K562 (cell line): ENCODE data around the gene GALNT18. TPM values are rescaled to one million over a fixed set of nuclear protein-coding genes. Genes with fewer than 3 reads are reported as not detected.
A peak's percentile ranks its signal among the peaks of the same experiment; 100 is the strongest.

ENCODE experiments used
- ATAC-seq: fragments of 200-7000 bp; cut with Tn5 transposase; 3 replicates; pipeline ENCODE4 v1.9.1; 2020; ENCODE audit warnings: moderate library complexity
- BruUV-seq: library from RNA; stranded (reverse); fragments of 400-500 nt; replicated peaks from 2 replicates; lab custom pipeline; 2021; lab: Mats Ljungman, UMichigan
- CTCF ChIA-PET: fragments of 300-600 bp; formaldehyde crosslinking; extraction: SDS; loops from one replicate; lab custom pipeline; 2021; ENCODE audit warnings: low intra/inter-chr PET ratio; lab: Yijun Ruan, JAX
- POLR2A ChIA-PET: fragments of 300-600, 350-650 bp; sonication (Branson Sonifier 250); formaldehyde crosslinking; extraction: SDS; loops from one replicate; lab custom pipeline; 2021; ENCODE audit warnings: antibody characterized with exemption, inconsistent platforms; lab: Yijun Ruan, JAX
- DNase-seq, 4 experiments: peaks; one replicate each; pipeline versions ENCODE4 v3.0.0 to v3.0.0-alpha.2; 2011 to 2018; ENCODE audit warnings: low spot score in 3 of 4, mixed read lengths in 3 of 4; ENCODE audit errors: extremely low read depth in 1 of 4
- FAIRE-seq: peaks from 2 replicates; lab custom pipeline; 2011; peaks lifted over from hg19 to GRCh38; lab: Jason Lieb, UNC
- H2AFZ ChIP-seq: 2 replicates; pipeline ENCODE4 v1.6.0; 2011; ENCODE audit warnings: low read depth, low read length, control low read depth, inconsistent platforms
- H3K27ac ChIP-seq: fragments of 200-600 bp; 3 replicates; pipeline ENCODE4 v1.8.0; 2011; ENCODE audit warnings: low read depth, mild to moderate bottlenecking, control low read depth, inconsistent platforms, low read length, moderate library complexity, mixed read lengths; ENCODE audit errors: extremely low read depth
- H3K27me3 ChIP-seq, 2 experiments: fragments of 300-600 bp in 1 of 2; 2 replicates in 1 of 2; 3 replicates in 1 of 2; pipeline versions ENCODE4 v1.6.0 to v1.8.0; 2011; ENCODE audit warnings: inconsistent platforms in 2 of 2, low read length in 2 of 2, mild to moderate bottlenecking in 1 of 2, mixed read lengths in 1 of 2, moderate library complexity in 1 of 2; ENCODE audit not compliant: control insufficient read depth in 2 of 2, insufficient read depth in 2 of 2
- H3K36me3 ChIP-seq: fragments of 300-600 bp; 3 replicates; pipeline ENCODE4 v1.8.0; 2011; ENCODE audit warnings: mild to moderate bottlenecking, low read length, inconsistent platforms; ENCODE audit not compliant: control insufficient read depth, insufficient read depth
- H3K4me1 ChIP-seq, 2 experiments: fragments of 200-600 bp in 1 of 2; replicated peaks in 1 of 2; 2 replicates in 1 of 2; 3 replicates in 1 of 2; pipeline versions ENCODE4 v1.5.1 to v1.8.0; 2011; ENCODE audit warnings: inconsistent platforms in 2 of 2, low read length in 2 of 2, mild to moderate bottlenecking in 1 of 2, mixed read lengths in 1 of 2, moderate library complexity in 1 of 2; ENCODE audit not compliant: control insufficient read depth in 2 of 2, insufficient read depth in 2 of 2
- H3K4me2 ChIP-seq: 2 replicates; pipeline ENCODE4 v1.6.1; 2011; ENCODE audit warnings: low read length, control low read depth, inconsistent platforms, mixed read lengths; ENCODE audit not compliant: insufficient read depth
- H3K4me3 ChIP-seq: fragments of 200-600 bp; sonication (generic), shearing (Covaris generic); 2 replicates; pipeline ENCODE4 v1.5.1; 2016; ENCODE audit warnings: control low read depth, inconsistent platforms
- H3K79me2 ChIP-seq: fragments of 200-600 bp; 3 replicates; pipeline ENCODE4 v1.8.0; 2011; ENCODE audit warnings: low read length, inconsistent platforms; ENCODE audit not compliant: control insufficient read depth, insufficient read depth
- H3K9ac ChIP-seq, 2 experiments: 2 replicates each; pipeline versions ENCODE4 v1.6.0 to v1.6.1; 2011; ENCODE audit warnings: low read depth in 2 of 2, low read length in 2 of 2, control low read depth in 1 of 2, inconsistent platforms in 1 of 2, mild to moderate bottlenecking in 1 of 2, mixed read lengths in 1 of 2; ENCODE audit not compliant: insufficient read depth in 1 of 2
- H3K9me1 ChIP-seq: one replicate; pipeline ENCODE4 v1.6.0; 2011; ENCODE audit warnings: inconsistent platforms, mild to moderate bottlenecking, low read length, moderate library complexity; ENCODE audit not compliant: control insufficient read depth, insufficient read depth
- H3K9me3 ChIP-seq: replicated peaks from 2 replicates; pipeline ENCODE4 v1.5.1; 2011; ENCODE audit warnings: low read depth, low read length, inconsistent platforms; ENCODE audit not compliant: control insufficient read depth, insufficient read depth
- H4K20me1 ChIP-seq: replicated peaks from 2 replicates; pipeline ENCODE4 v1.6.1; 2011; ENCODE audit warnings: low read length, inconsistent platforms, mixed read lengths; ENCODE audit not compliant: control insufficient read depth, insufficient read depth
- ARHGAP35 ChIP-seq: fragments of 450-650 bp; IDR thresholded peaks from 2 replicates; pipeline ENCODE4 v1.6.1; 2018; ENCODE audit not compliant: partially characterized antibody
- EHMT2 ChIP-seq: fragments of 450-650 bp; IDR thresholded peaks from 2 replicates; pipeline ENCODE4 v1.6.1; 2018; ENCODE audit warnings: antibody characterized with exemption
- HMG20A ChIP-seq: fragments of 450-650 bp; formaldehyde crosslinking; conservative IDR thresholded peaks from 2 replicates; pipeline ENCODE4 v1.4.0; 2020; ENCODE audit warnings: mild to moderate bottlenecking, mixed read lengths
- REST ChIP-seq, 2 experiments: fragments of 450-650 bp; formaldehyde crosslinking in 1 of 2; IDR thresholded peaks; 2 replicates each; pipeline versions ENCODE4 v1.4.0 to v1.6.1; 2014 to 2020; ENCODE audit warnings: mild to moderate bottlenecking in 2 of 2, borderline replicate concordance in 1 of 2, low read depth in 1 of 2
- U2AF1 ChIP-seq: fragments of 200-400 bp; formaldehyde crosslinking; optimal IDR thresholded peaks from 2 replicates; pipeline ENCODE3; 2017; ENCODE audit warnings: mild to moderate bottlenecking, low read depth, low read length, moderate library complexity
- WGBS: fragments of 100-300 bp; shearing (Covaris generic); methylation state at CpG from one replicate; pipeline ENCODE4 v1.1.6; 2016; ENCODE audit warnings: low coverage, mixed read lengths; ENCODE audit not compliant: insufficient coverage; ENCODE audit errors: missing lambda C conversion rate; 5-methylcytosine and 5-hydroxymethylcytosine counted together
- in situ Hi-C: fragments of 300-500 bp; cut with MboI; formaldehyde crosslinking; loops from 4 replicates; pipeline ENCODE4 v1.15.0; 2018; ENCODE audit warnings: inconsistent platforms, mixed read lengths
- intact Hi-C: fragments of 100-400 bp; cut with micrococcal nuclease; formaldehyde crosslinking; loops from 2 replicates; pipeline ENCODE4 v1.14.2; 2022
- polyA plus RNA-seq, 8 experiments: library from polyadenylated mRNA; depleted of rRNA in 4 of 8; stranded (reverse) in 5 of 8; unstranded in 3 of 8; fragments of >200 nt; fragmentation: Nextera tagmentation in 2 of 8; fragmentation: Illumina TruSeq in 1 of 8; extraction: Ambion mirVana in 2 of 8; extraction: Trizol in 1 of 8; gene quantifications; 2 replicates each; pipeline versions ENCODE4 v1.2.1 to v1.2.3, GENCODE V29; 2011 to 2014; ENCODE audit warnings: inconsistent platforms in 1 of 8, missing spikeins in 1 of 8
- total RNA-seq, 7 experiments: library from RNA; depleted of rRNA in 6 of 7; stranded (reverse); fragments of >200 nt in 6 of 7; fragmentation: Illumina TruSeq in 2 of 7; extraction: Trizol in 2 of 7; gene quantifications; 2 replicates each; pipeline versions ENCODE4 v1.2.1 to v1.2.3, GENCODE V29; 2011 to 2021; ENCODE audit warnings: low replicate concordance in 1 of 7

Gene GALNT18
- total and polyA plus RNA-seq, 9 of the 15 experiments (the other 6 are each of a cell fraction or from before 2014, with no cell fraction given), result not detected

- WGBS, result 0% methylated on average over 1 of the region's 1 CpG
- no peaks in the 10 kb centered on the region for H4K20me1 ChIP-seq
- in situ Hi-C loops, result no loop called here
- no peak for FAIRE-seq
- ChIA-PET CTCF (no interaction called here), POLR2A (no interaction called here)
- H3K9me1 ChIP-seq, result no peaks in the 10 kb centered on the region
- peaks cover 0 to 5% of the 10 kb centered on the region in 2 experiments; a peak in 1 of 5 replicates for H3K27me3 ChIP-seq
- no peak overlapping the region for H2AFZ ChIP-seq
- H3K27ac ChIP-seq, result no peak overlapping the region
- no peak for ATAC-seq
- no peak overlapping the region for H3K4me3 ChIP-seq
- TF ChIP-seq ARHGAP35 (no peak), HMG20A (CRISPR knock-in tag) (no peak), U2AF1 (no peak), REST (IDR thresholded peaks at IDR 0.05; ENCODE audit: borderline replicate concordance) (peak; percentile 85), REST (CRISPR knock-in tag; IDR thresholded peaks at IDR 0.05; ENCODE audit: low read depth) (no peak), EHMT2 (peak; percentile 53; the same call in 1 of the 2 replicates)
- intact Hi-C loops, result no loop called here
- BruUV-seq, result no TSS peak
- H3K4me2 ChIP-seq, result no peak overlapping the region
- no peak for DNase-seq
- H3K9me3 ChIP-seq, result no peaks in the 10 kb centered on the region
- no peaks in the 10 kb centered on the region for H3K79me2 ChIP-seq
- no peaks in the 10 kb centered on the region for H3K36me3 ChIP-seq
- H3K4me1 ChIP-seq, result no peaks in the 10 kb centered on the region
- no peak overlapping the region for H3K9ac ChIP-seq
These were observed 255.0 kb downstream of the GALNT18 start for GRCh38 chr11:11366793-11367192.
